T follicular helper cell (primary cell): ENCODE data around the gene TMEM115.
A peak's percentile ranks its signal among the peaks of the same experiment; 100 is the strongest.

ENCODE experiments used
- DNase-seq: peaks from one replicate; pipeline ENCODE4 v3.0.0-alpha.2; 2020; ENCODE audit warnings: low read depth
- total RNA-seq, 2 experiments: gene quantifications; one replicate each; lab custom pipeline; 2026; lab: John Stamatoyannopoulos, UW

Gene TMEM115
- 27.1 to 46.4 reads per million in 2 experiments for total RNA-seq

- DNase-seq: peak; percentile 94
Measured at GRCh38 chr3:50358911-50359759, at the start of gene TMEM115. Gene TMEM115 (minus strand): TSS chr3:50359521. CDS start chr3:50359063, 458 bp downstream.

DNA sequence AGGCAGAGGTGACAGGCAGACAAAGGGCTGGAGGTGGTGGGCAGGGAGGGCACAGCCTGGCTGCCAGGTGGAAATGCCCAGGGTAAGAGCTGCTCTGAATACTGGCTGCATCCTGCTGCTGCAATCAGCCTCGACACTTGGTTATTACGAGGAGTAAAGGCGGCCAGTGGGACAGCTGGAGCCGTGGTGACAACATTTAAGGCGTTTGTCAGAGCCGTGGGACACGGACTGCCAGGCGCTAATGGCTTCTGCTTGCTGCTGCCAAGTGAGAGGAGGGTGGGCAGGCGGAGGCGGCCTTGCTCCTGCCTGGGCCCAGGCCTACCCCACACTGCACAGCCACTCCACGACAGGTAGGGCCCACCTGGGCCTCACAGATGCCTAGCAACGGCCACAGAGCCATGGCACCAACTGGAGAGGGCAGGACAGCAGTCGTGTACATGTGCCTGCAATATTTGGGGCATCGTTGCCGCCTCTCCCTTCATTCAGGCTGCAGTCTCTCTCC, 49.2 kb upstream of the TMEM115 start:
- DNase-seq: no peak

GRCh38 chr3:50406487-50406886, 47.2 kb upstream of the TMEM115 start:
- no peak for DNase-seq

- DNase-seq: no peak
Measured at GRCh38 chr3:50405249-50405648, 45.9 kb upstream of the TMEM115 start.

DNA sequence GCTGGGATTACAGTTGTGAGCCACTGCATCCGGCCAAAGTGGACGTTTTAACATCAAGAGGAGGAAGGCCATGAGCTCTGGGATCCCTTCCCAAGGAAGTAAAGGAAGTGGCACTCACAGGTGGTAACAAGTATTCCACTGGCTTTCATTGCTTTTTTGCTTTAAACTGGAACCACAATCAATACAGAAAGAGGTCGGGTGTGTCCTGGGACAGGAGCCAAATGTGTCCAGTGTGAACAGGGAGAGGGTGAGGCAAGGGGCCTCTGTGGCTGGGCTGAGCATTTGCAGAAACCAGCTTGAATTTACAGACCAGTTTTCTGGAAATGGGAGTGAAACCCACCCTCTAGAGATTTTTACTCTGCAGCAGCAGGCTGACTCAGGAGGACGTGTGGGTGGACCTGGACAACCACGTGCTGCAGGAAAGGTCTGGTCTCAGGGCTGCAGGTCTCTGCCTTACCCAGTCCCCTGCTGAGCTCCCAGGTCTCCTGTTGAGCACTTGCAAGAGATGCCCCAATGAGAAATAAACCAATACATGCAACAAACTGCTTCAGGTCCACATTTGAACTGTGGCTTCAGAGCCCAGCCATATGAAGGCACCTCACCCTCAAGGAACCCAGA, 42.8 kb upstream of the TMEM115 start:
- DNase-seq: no peak

DNA sequence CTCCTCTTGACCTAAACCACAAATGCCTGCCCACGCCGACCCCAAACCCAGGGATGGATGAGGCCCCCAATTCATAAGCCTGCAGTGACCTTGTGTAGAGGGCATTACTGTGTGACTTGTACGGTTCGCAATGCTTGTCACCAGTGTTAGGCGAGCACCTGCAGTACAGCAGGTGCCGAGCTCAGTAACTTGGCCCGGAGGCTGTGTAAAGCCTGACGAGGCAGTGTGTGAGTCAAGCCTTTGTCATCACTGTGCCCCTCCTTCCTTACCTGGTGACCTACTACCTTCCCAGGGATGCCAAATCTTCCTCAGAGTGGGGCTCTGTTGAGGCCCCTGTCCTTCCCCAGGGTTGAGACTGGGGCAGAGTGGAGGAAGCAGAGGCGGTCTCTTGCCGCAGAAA, 37.2 kb upstream of the TMEM115 start:
- no peak for DNase-seq

- no peak for DNase-seq
Measured at GRCh38 chr3:50395070-50395860, 35.9 kb upstream of the TMEM115 start.

- no peak for DNase-seq
Measured at GRCh38 chr3:50393061-50393460, 33.7 kb upstream of the TMEM115 start.

DNA sequence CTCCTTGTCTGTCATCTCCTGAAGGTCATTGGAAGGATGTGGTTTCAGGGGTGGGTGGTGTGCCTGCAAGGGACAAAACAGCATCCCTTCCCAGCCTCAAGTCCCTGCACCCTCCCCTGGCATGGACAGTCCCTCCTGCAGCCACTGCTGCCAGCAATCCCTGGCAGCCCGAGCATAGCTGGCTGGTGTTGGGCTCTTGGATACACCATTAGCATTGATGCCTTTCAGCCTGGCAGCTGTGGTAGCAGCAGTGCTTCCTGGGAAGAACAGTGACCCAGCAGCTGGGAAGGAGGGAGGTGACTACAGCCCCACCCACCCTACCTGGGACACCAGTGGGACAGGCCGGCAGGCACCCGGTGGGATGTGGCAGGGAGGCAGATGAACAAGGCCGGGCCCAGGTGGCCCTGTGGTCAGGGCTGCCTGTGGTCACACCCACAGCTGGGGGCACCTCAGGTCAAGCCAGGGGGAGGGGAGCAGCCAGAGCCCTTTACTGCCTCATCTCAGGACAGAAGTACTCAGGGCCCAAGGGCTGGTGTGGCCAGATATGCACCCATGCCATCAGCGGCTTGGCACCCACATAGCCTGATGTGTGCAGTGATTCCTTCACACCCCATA, 32.9 kb upstream of the TMEM115 start:
- no peak for DNase-seq

DNA sequence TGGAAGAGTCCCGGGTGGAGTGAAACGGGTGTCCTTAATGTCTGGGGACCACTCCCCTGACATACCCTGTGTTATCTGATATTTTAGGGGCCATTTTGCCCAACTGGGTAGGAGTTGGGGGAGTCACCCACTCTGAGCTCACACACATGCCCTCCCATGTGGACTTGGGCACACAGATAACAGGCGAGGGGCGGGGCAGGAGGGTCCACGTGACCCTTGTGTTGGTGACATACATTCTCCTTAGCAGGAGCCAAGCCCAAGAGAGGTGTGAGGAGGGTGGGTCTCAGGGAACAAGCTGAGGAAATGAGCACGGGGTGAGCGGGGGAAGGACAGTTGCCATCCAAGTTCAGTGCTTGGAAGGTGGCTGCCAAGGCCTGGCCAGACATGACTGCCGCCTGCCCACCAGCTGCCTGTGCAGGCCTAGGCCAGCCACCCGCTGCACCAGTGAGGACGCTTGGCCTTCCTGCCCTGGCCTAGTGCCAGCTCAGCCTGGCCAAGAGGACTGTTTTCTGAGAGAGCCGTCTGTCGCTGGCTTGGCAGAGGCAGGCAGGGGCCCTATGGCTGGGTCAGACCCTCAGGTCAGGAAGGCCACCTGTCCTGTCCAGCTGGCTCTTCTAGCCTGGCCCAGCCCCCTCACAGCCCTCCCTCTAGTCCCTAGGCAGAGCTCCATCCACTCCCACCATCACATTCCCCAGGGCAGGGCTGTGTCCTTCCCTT, 31.3 kb upstream of the TMEM115 start:
- no peak for DNase-seq

- DNase-seq: no peak
Measured at GRCh38 chr3:50389414-50389767, 30.1 kb upstream of the TMEM115 start.

DNA sequence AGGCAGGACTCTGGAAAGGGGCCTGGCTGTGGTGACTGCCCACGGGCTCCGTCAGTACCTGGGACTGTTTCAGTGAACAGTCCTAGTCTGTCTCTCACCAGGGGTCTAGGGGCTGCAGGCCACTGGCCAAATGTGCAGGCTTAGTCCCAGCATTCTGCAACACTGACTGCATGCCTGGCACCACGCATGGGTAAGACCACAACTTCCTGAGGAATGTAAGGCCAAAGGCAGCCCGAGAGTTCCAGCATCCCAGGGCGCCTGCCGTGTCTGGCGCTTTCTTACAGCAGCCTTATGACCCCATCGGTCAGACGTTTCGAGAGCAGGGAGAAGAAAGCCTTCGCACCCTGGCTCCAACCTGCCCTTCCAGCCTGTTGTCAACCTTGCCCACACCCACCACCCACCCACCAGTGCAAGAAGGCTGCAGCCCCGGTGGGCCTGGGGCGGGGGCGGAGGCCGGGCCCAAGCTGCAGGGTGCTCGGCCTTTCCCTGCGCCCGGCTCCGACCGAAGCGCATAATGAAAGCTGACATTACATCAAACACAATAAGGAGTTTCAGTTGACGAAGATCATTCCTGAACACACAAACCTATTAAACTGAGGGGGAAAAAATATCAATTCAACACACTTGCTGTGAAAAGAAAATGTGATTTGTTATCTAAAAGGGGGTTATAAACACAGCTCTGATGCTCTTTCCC, 29.5 kb upstream of the TMEM115 start:
- DNase-seq: no peak

- no peak for DNase-seq
Measured at GRCh38 chr3:50388016-50388719, 28.8 kb upstream of the TMEM115 start.

GRCh38 chr3:50385754-50386153, 26.4 kb upstream of the TMEM115 start:
- DNase-seq: no peak

DNA sequence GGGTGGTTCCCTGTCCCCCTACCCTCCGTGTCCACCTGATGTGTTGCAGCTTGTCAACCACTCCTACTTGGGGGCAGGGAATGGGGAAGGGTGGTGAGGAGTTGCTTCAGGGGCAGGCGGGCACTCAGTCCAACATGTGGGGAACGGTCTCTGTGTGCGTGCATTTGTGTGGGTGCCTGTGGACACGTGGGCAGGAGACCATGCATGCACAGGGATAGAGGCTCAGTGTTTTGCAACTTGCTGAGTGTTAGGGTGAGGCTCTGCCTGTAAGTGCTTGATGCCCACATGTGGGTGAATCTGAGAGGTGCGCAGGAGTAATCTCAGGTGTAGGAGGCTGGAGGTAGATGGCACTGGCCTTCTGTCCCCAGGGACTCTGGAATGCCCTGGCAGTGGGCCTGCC, 24.4 kb upstream of the TMEM115 start:
- DNase-seq: no peak

GRCh38 chr3:50382722-50383121, 23.4 kb upstream of the TMEM115 start:
- DNase-seq: no peak

DNA sequence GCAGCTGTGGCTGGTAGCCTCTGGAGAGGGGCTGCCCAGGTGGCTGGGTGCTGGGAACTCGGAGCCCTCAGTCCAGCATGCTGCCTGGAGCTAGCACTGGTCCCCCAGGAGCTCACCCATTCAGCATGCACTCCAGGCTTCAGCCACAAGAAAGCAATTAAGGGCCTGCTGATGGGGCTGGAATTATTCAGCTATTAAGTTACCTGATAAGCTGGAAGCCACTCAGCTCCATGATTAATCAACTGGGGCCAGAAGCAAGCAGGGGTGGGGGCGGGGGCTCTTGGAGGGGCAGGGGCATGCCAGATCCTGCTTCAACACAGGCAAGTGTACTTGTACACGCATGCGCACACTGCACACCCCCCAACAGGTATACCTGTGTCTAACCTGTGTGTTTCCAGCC, 22.1 kb upstream of the TMEM115 start:
- no peak for DNase-seq

DNA sequence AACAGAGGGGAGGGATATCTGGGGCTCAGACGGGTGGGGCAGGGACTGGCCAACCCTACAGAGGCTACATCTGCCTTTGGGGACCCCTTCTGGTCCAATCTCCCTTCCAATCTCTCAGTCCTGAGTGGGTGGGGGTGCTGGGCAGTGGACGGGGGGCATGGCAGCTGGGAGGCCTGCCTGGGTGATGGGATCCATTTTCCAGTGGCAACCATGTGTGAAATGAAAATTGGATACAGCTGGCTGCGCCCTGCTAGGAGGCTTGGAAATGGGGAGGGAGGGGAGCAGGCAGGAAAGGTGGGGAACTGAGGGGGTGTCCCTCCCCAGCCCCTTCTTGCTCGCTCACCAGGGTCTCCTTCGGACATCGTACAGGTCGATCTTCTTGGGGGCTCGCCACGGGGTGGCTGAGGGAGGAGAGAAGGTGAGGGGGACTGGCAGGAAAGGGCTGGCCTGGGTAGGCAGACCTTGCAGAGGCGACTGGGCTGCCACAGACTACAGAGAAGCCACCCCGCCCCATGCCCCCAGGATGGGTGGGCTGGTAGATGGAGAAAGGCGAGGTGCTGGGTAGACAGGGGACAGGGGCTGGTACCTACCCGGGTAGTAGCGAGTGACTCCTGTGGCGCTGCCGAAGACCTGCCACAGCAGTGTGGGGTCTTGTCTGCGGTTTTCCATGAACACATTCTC, 21.2 kb upstream of the TMEM115 start:
- no peak for DNase-seq

DNA sequence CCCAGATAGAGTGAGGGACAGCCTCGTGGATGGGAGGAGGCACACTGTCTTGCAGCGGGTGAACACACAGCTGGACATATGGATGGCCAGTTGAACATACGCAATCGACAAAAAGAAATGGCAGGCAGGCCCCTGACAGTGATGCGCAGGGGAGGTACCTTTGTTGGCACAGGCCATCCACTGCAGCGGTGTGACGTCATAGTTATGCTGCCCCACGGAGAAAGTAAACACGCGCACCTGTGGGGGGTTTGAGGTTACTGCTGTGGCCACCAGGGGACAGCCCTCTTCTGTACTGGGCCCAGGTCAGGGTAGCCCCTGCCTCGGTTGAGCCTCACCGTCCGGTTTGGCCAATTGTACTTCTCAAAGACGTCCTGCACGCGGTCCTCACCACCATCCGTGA, 19.4 kb upstream of the TMEM115 start:
- DNase-seq: no peak

DNA sequence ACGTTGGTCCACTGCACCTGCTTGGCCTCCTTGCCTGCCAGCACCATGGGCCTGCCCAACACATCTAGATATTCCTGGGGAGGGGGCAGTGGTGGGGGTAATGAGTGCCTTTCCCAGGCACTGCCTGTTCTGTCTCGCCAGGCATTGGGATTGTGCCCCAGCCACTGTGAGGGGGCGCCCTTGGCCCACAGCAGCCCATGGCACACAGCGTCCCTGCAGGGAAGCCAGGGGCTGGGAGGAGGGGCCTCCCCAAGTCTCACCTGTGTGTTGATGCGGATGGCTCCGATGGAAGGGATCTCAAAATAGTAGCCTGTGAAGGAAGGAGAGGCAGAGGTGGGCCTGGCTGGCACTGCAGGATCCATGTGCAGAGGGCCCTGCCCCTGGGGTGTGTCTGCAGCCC, 18.7 kb upstream of the TMEM115 start:
- DNase-seq: no peak
